Mammary epithelial cell (primary cell): ENCODE measurements around the gene CUL4A.

ENCODE experiments used
- EZH2 ChIP-seq: IDR thresholded peaks from 2 replicates; pipeline ENCODE4 v1.6.1; 2012; ENCODE audit warnings: low read length, inconsistent platforms, borderline replicate concordance
- TF ChIP-seq, protein P1 (sequence below), 2 donors: IDR thresholded peaks in 1 of 2; conservative IDR thresholded peaks in 1 of 2; 2 replicates each; pipeline ENCODE4 v1.5.1; 2011 to 2012; ENCODE audit warnings: inconsistent platforms in 2 of 2, low read length in 2 of 2, mild to moderate bottlenecking in 2 of 2, control low read depth in 1 of 2, low read depth in 1 of 2; ENCODE audit not compliant: insufficient read depth in 1 of 2; ENCODE audit errors: extremely low read depth in 1 of 2

DNA sequence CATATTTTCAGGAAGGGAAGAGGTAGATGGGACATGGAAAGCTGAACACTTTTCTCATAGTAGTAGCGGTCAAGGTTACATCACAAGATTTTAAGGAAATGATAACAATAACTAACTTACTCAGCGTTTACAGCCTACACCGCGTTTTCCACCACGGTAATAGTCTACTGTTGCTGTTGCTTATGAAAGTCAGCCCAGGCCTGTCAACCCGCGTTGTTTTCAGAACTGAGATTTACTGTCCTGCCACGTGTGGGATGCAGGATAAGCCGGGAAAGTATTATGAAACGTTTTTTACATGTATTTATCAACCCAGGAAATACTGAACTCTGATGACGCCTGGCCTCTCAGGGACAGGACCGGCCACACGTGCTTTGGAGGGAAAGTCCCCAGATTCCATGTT, 51.6 kb downstream of the CUL4A start:
- TF ChIP-seq, protein P1, sequence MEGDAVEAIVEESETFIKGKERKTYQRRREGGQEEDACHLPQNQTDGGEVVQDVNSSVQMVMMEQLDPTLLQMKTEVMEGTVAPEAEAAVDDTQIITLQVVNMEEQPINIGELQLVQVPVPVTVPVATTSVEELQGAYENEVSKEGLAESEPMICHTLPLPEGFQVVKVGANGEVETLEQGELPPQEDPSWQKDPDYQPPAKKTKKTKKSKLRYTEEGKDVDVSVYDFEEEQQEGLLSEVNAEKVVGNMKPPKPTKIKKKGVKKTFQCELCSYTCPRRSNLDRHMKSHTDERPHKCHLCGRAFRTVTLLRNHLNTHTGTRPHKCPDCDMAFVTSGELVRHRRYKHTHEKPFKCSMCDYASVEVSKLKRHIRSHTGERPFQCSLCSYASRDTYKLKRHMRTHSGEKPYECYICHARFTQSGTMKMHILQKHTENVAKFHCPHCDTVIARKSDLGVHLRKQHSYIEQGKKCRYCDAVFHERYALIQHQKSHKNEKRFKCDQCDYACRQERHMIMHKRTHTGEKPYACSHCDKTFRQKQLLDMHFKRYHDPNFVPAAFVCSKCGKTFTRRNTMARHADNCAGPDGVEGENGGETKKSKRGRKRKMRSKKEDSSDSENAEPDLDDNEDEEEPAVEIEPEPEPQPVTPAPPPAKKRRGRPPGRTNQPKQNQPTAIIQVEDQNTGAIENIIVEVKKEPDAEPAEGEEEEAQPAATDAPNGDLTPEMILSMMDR (conservative IDR thresholded peaks at IDR 0.05 in 1 of 2, IDR thresholded peaks at IDR 0.05 in 1 of 2; ENCODE audit: extremely low read depth in 1 of 2, insufficient read depth in 1 of 2, low read depth in 1 of 2, low read length in 2 of 2): no peak
- no peak for TF ChIP-seq EZH2
